ENCODE measurements around the gene MIDN.

Gene MIDN

GRCh38 chr19:1259876-1260748, 11.7 kb downstream of the MIDN start:
- DNase-seq: no peak

DNA sequence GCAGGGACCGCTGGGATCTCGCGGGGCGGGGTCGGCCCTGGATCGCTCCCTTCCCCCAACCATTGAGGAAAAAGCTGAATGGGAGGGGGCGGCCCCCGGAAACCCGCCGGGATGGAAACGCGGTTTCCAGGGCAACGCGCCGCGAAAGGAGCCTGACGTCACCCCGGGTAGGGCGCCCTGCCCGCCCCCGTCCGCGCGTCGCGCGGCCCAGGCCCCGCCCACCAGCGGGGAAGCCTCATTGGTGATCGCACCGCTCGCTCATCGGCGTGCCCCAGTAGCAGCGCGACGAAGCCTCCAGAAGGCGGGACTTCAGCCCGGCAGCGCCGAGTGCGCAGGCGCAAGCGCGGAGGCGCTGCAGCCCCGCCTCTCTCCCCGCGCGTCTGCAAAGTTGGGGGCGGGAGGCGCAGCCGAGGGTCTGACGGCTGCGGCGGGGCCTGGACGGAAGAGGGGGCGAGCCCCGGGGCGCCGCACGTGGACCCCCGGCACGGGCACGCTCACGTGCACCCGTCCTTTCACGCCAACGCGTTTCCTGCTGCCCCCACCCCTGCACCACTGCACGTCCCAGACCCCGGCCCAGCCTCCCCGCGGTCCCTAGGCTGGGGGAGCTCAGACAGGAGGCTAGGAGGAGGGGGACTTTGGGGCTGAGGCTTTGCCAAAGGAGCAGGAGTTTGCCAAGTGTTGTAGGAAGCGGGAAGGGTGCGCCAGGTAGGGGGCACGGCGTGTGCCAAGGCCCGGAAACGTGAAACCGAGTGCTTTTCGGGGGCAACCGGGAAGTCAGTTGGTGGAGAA, 12.6 kb downstream of the MIDN start:
- no peak for DNase-seq

- no peak for DNase-seq
These were observed 13.1 kb downstream of the MIDN start for GRCh38 chr19:1261538-1261797.

DNA sequence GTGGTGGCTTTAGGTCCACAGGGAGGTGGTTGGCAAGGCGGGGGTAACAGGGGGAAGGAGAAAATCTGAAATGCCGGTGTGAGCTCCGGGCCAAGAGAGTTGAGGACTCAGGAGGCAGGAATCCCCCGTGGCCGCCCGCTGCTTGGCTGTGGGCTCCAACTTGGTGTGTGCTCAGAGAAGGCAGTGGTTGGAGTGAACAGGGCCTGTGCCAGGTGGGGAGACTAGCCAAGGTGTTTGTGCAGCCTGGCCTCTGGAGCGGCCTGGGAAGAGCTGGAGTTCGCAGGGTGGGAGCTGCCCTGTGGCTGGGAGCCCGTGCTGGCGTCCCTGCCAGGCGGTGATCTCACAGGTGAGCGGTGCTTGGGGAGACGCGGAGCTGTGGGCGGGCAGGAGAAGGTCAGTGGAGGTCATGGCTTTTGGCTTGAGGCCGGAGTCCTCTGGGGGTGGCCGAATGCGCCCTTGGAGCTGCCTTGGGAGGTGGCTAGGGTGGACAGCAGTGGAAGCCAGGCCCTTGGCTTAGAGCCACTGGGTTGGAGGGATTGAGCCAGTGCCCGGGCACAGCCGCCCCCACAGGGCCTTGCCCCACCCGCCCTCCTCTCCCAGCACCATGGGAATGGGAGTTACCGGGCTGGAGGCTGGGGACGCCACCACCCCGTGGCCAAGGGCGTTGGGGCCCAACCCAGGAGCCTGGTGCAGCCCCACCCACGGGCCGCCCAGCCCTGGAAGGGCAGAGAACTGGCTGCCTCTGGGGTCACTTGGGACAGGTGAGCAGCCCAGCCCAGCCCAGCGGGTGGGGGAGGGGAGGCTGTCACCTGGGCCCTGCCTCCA, 13.6 kb downstream of the MIDN start:
- no peak for DNase-seq

DNA sequence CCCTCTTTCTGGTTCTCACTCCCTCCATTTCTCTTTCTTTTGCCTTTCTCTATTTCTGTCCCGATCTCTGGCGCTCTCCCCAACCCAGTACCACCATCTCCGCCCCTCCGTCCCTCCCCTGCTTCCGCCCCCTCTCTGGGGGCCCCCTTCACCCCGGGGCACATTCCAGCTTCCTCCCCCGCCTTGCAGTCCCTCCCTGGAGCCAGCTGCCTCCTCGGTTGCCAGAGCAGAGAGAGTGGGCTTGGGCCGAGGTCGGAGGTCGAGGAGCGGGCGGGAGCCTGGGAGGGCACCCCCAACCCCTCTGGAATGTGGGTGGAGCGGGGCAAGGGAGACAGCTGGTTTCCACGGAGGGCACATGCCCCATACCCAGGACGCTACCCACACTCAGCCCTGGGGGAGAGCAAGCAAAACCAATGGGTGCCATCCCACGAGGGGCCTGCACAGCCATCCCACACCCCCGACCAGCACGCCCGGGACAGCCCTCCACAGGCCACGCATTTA, 14.3 kb downstream of the MIDN start:
- DNase-seq: no peak

DNA sequence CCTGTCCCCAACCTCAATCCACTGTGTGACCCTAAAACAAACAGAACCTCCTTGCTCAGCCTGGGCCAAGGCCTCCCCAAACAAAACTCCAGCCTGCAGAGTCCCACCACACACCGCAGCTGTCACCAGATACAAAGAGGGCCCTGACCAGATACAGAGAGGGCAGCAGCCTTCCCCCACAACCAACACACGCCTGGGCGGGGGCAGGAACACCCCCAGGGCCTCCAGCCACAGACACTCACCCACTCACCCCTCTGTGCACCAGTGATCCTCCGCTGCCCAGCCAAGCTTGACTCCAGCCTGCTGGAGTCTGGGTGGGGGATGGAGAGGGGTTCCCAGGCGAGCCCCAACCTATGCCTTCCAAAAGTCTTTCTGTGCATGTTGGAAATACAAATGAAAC, 14.8 kb downstream of the MIDN start:
- DNase-seq: no peak

DNA sequence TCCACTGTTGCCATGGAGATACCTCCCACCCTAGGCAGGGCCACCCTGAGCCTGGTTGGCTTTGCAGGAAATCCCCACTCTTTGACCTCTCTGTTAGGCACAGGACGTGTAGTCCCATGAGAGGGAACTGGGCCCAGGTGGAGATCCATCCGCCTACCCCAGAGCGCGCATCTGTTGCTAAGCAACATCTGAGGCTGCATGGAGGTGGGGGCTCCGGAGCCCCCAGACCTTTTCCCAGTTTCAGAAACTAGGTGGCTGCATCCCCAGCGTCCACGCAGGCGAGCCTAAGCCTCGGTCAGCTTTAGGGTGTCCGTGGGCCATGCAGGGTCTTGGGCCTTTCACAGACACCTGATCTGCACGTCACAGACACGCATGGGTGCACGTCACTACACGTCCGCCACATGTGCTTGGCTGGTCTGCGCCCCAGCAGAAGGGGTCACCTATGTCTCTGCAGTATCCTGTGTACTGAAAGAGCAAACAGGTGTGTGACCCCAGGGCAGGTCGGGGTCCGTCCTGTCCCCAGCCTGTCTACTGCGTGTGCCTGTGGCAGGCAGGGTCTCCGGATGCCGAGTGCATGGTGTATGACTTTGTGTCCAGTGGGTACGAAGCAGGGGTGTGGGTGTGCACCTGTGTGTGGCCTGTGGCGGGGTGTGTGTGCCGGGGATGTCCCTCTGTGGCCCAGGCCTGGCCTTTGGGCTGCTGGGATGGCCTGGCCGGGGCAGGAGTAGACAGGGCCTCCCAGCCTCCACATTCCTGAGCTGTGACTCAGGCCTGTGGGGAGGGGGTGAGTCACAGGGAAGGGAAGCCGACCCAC, 16.6 kb downstream of the MIDN start:
- DNase-seq: no peak

- no peak for DNase-seq
These were observed 17.3 kb downstream of the MIDN start for GRCh38 chr19:1265615-1266128.

GRCh38 chr19:1266129-1266915, 17.9 kb downstream of the MIDN start:
- no peak for DNase-seq

GRCh38 chr19:1266916-1267476, 18.6 kb downstream of the MIDN start:
- no peak for DNase-seq

GRCh38 chr19:1267477-1268225, 19.3 kb downstream of the MIDN start:
- no peak for DNase-seq

GRCh38 chr19:1268226-1269064, 20.1 kb downstream of the MIDN start:
- no peak for DNase-seq

DNA sequence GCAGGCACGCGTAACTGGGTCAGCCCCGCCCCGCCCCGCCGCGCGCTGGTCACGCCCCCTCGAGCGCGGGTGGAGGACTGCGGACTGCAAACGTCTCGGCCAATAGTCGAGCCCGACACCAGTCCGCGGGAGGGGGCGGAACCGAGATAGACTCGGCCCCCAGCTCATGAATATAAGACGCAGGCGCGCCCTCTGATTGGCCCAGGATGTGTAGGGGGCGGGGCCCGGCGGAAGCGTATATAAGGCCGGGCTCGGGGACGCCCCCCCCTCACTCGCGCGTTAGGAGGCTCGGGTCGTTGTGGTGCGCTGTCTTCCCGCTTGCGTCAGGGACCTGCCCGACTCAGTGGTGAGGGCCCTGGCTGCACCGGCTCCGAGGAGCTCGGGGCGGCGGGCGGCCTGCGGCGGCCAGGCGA, 20.7 kb downstream of the MIDN start, which contains the start of gene CIRBP:
TSS of gene CIRBP (plus strand) at position 268 of the 413 bp plus-strand sequence. CDS start 1,602 bp downstream, outside the sequence.
- no peak for DNase-seq

- DNase-seq: no peak
These were observed 21.3 kb downstream of the MIDN start for GRCh38 chr19:1269478-1270212.

DNA sequence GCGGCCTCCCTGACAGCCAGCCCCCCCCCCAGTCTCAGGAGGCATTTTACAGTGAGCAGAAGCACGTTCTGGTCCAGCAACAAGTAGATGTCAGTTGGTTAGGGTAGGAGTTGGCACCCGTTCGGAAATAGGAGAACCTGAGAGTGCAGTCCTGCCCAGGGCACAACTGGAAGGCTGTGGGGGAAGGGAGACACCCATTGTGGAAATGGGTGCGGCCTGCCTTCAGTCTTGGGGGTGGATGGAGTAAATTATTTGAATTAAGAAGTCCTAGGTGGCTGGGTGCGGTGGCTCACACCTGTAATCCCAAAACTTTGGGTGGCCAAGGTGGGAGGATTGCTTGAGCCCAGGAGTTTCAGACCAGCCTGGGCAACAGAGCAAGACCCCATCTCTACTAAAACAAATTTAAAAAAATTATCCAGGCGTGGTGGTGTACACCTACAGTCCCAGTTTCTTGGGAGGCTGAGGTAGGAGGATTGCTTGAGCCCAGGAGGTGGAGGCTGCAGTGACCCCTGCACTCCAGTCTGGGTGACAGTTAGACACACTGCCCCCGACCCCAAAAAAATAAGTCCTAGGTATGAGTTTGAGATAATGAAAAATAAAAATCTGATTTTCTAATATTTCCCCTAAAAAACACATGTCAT, 21.9 kb downstream of the MIDN start:
- DNase-seq: no peak

DNA sequence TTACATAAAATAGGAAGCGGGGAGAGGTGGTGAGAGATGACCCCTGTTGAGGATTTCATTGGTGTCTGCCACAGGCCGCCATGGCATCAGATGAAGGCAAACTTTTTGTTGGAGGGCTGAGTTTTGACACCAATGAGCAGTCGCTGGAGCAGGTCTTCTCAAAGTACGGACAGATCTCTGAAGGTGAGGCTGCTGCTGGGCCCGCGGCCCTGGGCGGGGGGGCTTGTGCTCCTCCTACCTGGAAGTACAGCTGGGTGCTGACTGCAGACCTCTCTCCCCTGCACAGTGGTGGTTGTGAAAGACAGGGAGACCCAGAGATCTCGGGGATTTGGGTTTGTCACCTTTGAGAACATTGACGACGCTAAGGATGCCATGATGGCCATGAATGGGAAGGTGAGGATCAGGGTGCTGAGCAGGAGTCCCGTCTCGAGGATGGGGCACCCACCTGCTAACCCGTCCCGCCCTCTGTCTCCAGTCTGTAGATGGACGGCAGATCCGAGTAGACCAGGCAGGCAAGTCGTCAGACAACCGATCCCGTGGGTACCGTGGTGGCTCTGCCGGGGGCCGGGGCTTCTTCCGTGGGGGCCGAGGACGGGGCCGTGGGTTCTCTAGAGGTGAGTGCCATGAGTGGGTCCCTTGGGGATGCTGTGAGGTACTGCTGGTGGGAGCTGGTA, 22.6 kb downstream of the MIDN start:
- DNase-seq: no peak
